Smooth muscle cell (in vitro differentiated cells): Measurements from ENCODE around the gene OR4D9. TPM values are rescaled to one million over a fixed set of nuclear protein-coding genes. Genes with fewer than 3 reads are reported as not detected.
"Not testable (repeated sequence)": the region's sequence is repeated elsewhere in the genome, so short reads cannot be mapped to it uniquely, and the experiment has no call there.

Experiments used
- DNase-seq: peaks from one replicate; lab custom pipeline; 2025; ENCODE audit not compliant: unreplicated experiment; lab: John Stamatoyannopoulos, UW
- H2AFZ ChIP-seq: fragments of 200-600 bp; sonication (generic); 2 replicates; pipeline ENCODE4 v1.6.0; 2016; ENCODE audit warnings: antibody characterized with exemption, low read depth, mild to moderate bottlenecking
- H3F3A ChIP-seq: fragments of 200-600 bp; sonication (generic); 2 replicates; pipeline ENCODE4 v1.6.0; 2017; ENCODE audit warnings: antibody characterized with exemption, low read depth
- H3K27ac ChIP-seq: fragments of 200-600 bp; sonication (generic); 2 replicates; pipeline ENCODE4 v1.5.1; 2016; ENCODE audit warnings: low read depth, mild to moderate bottlenecking
- H3K27me3 ChIP-seq: fragments of 200-600 bp; sonication (generic); 2 replicates; pipeline ENCODE4 v1.6.1; 2016; ENCODE audit warnings: low read depth, mild to moderate bottlenecking
- H3K36me3 ChIP-seq: fragments of 200-600 bp; sonication (generic); 2 replicates; pipeline ENCODE4 v1.5.1; 2016; ENCODE audit warnings: low read depth
- H3K4me1 ChIP-seq: fragments of 200-600 bp; sonication (generic); 2 replicates; pipeline ENCODE4 v1.5.1; 2016; ENCODE audit warnings: low read depth
- H3K4me2 ChIP-seq: fragments of 200-600 bp; sonication (generic); 2 replicates; pipeline ENCODE4 v1.6.0; 2016; ENCODE audit warnings: mild to moderate bottlenecking
- H3K4me3 ChIP-seq: fragments of 200-600 bp; sonication (generic); 2 replicates; pipeline ENCODE4 v1.5.1; 2016; ENCODE audit warnings: mild to moderate bottlenecking
- H3K79me2 ChIP-seq: fragments of 200-600 bp; sonication (generic); 2 replicates; pipeline ENCODE4 v1.6.0; 2016; ENCODE audit warnings: low read depth, mild to moderate bottlenecking
- H3K9ac ChIP-seq: fragments of 200-600 bp; sonication (generic); 2 replicates; pipeline ENCODE4 v1.6.0; 2016; ENCODE audit warnings: low read depth
- H3K9me3 ChIP-seq: fragments of 200-600 bp; sonication (generic); replicated peaks from 2 replicates; pipeline ENCODE4 v1.5.1; 2016; ENCODE audit warnings: low read depth
- H4K20me1 ChIP-seq: fragments of 200-600 bp; sonication (generic); 2 replicates; pipeline ENCODE4 v1.6.0; 2016; ENCODE audit warnings: low read depth
- CTCF ChIP-seq: fragments of 200-600 bp; sonication (generic); IDR thresholded peaks from 2 replicates; pipeline ENCODE4 v1.5.1; 2017; ENCODE audit warnings: borderline replicate concordance, mild to moderate bottlenecking, antibody characterized with exemption; ENCODE audit not compliant: insufficient read depth, poor library complexity, severe bottlenecking
- WGBS: methylation state at CpG from one replicate; pipeline ENCODE4 v1.1.7; 2016; ENCODE audit warnings: low lambda C conversion rate; 5-methylcytosine and 5-hydroxymethylcytosine counted together
- polyA plus RNA-seq: library from polyadenylated mRNA; unstranded; fragments of >200 nt; fragmentation: Nextera tagmentation; extraction: Ambion mirVana; gene quantifications from 2 replicates; pipeline ENCODE4 v1.2.1, GENCODE V29; 2016
- total RNA-seq: library from RNA; depleted of rRNA; stranded (reverse); fragments of >200 nt; gene quantifications from 2 replicates; pipeline ENCODE4 v1.2.3, GENCODE V29; 2014

Gene OR4D9
- total and polyA plus RNA-seq, 2 experiments from 2014 or later, result not detected

- TF ChIP-seq CTCF, result no peak
- Histone ChIP-seq H3K4me3 (no peak overlapping the region), H3F3A (peaks cover 6% of the 10 kb centered on the region), H3K27me3 (no peaks in the 10 kb centered on the region), H3K9me3 (no peaks in the 10 kb centered on the region), H3K9ac (peak overlapping the region; percentile 39), H3K4me2 (peak overlapping the region; percentile 39), H3K27ac (peak overlapping the region; percentile 83), H3K79me2 (no peaks in the 10 kb centered on the region), H3K4me1 (peaks cover 18% of the 10 kb centered on the region), H3K36me3 (no peaks in the 10 kb centered on the region), H2AFZ (peak overlapping the region; percentile 77), H4K20me1 (no peaks in the 10 kb centered on the region)
- 66% methylated on average over 3 of the region's 3 CpGs for WGBS
- DNase-seq, result no peak
These were observed 33.5 kb downstream of the OR4D9 start for GRCh38 chr11:59544869-59545178.

- no peak for DNase-seq
- Histone ChIP-seq H2AFZ (peak overlapping the region; percentile 77), H3K79me2 (no peaks in the 10 kb centered on the region), H3K9me3 (no peaks in the 10 kb centered on the region), H3K4me3 (no peak overlapping the region), H3K4me2 (peak overlapping the region; percentile 39), H3K9ac (peak overlapping the region; percentile 39), H3K27me3 (no peaks in the 10 kb centered on the region), H3K27ac (peak overlapping the region; percentile 83), H3F3A (peaks cover 6% of the 10 kb centered on the region), H3K4me1 (peaks cover 18% of the 10 kb centered on the region), H3K36me3 (no peaks in the 10 kb centered on the region), H4K20me1 (no peaks in the 10 kb centered on the region)
- WGBS, result 74% methylated on average over 24 of the region's 24 CpGs
- no peak for TF ChIP-seq CTCF
These were observed 34.1 kb downstream of the OR4D9 start for GRCh38 chr11:59545179-59546020.

- not testable (repeated sequence) for H3K27me3 ChIP-seq, DNase-seq, H3K4me3 ChIP-seq, H3K27ac ChIP-seq, H3K9me3 ChIP-seq, H4K20me1 ChIP-seq, H3K36me3 ChIP-seq, H3K79me2 ChIP-seq, H2AFZ ChIP-seq, H3K4me2 ChIP-seq, H3K9ac ChIP-seq
- H3K4me1 ChIP-seq, result peaks cover 23% of the 10 kb centered on the region
- peaks cover 15% of the 10 kb centered on the region for H3F3A ChIP-seq
- 69% methylated on average over 4 of the region's 5 CpGs for WGBS
These were observed 36.4 kb downstream of the OR4D9 start for GRCh38 chr11:59547605-59548308.

GRCh38 chr11:59548309-59548656 is 36.9 kb downstream of the OR4D9 start:
- Histone ChIP-seq H3K27me3 (no peaks in the 10 kb centered on the region), H3K27ac (no peak overlapping the region), H3K4me1 (peaks cover 23% of the 10 kb centered on the region), H3K36me3 (no peaks in the 10 kb centered on the region), H3K4me3 (no peak overlapping the region), H4K20me1 (no peaks in the 10 kb centered on the region), H3F3A (peaks cover 15% of the 10 kb centered on the region), H3K4me2 (no peak overlapping the region), H3K9ac (no peak overlapping the region), H2AFZ (no peak overlapping the region), H3K79me2 (no peaks in the 10 kb centered on the region), H3K9me3 (no peaks in the 10 kb centered on the region)
- WGBS, result 96% methylated on average over 5 of the region's 5 CpGs
- TF ChIP-seq CTCF, result no peak
- DNase-seq, result no peak
